GM23338 (cell line): ENCODE measurements around the gene PUM2.

Source experiments
- CREB1 ChIP-seq: fragments of 250-450 bp; sonication (Bioruptor Pico); IDR thresholded peaks from 2 replicates; pipeline ENCODE4 v1.5.0; 2020; ENCODE audit warnings: low read depth, mild to moderate bottlenecking, moderate library complexity
- CTCF ChIP-seq, 2 experiments: fragments of 200-600 bp in 1 of 2; sonication (generic) in 1 of 2; conservative IDR thresholded peaks; 2 replicates each; pipeline versions ENCODE4 v1.5.1 to v1.6.1; 2016 to 2017; ENCODE audit warnings: antibody characterized with exemption in 2 of 2, low read depth in 2 of 2, mild to moderate bottlenecking in 2 of 2, moderate library complexity in 1 of 2
- ETS1 ChIP-seq: IDR thresholded peaks from 2 replicates; pipeline ENCODE4 v1.6.1; 2016; ENCODE audit warnings: antibody characterized with exemption
- EZH2 ChIP-seq: fragments of 200-600 bp; sonication (generic); IDR thresholded peaks from one replicate; pipeline ENCODE4 v1.8.0; 2017; ENCODE audit warnings: antibody characterized with exemption, mild to moderate bottlenecking, low read depth; ENCODE audit not compliant: unreplicated experiment
- EZH2phosphoT487 ChIP-seq: fragments of 200-600 bp; sonication (generic); IDR thresholded peaks from one replicate; pipeline ENCODE4 v1.8.1; 2018; ENCODE audit warnings: antibody characterized with exemption; ENCODE audit not compliant: unreplicated experiment
- JUNB ChIP-seq: IDR thresholded peaks from one replicate; pipeline ENCODE4 v1.6.1; 2016; ENCODE audit warnings: antibody characterized with exemption; ENCODE audit not compliant: unreplicated experiment
- NANOG ChIP-seq: IDR thresholded peaks from 2 replicates; pipeline ENCODE4 v1.6.1; 2016; ENCODE audit warnings: antibody characterized with exemption, borderline replicate concordance
- POLR2AphosphoS5 ChIP-seq: IDR thresholded peaks from 2 replicates; pipeline ENCODE4 v1.6.1; 2016; ENCODE audit warnings: antibody characterized with exemption, low read depth
- REST ChIP-seq: IDR thresholded peaks from one replicate; pipeline ENCODE4 v1.6.1; 2018; ENCODE audit warnings: antibody characterized with exemption; ENCODE audit not compliant: unreplicated experiment
- STAT1 ChIP-seq: IDR thresholded peaks from one replicate; pipeline ENCODE4 v1.6.1; 2016; ENCODE audit warnings: antibody characterized with exemption; ENCODE audit not compliant: unreplicated experiment
- ZNF114 ChIP-seq: fragments of 250-450 bp; sonication (Bioruptor Pico); IDR thresholded peaks from 2 replicates; pipeline ENCODE4 v1.5.0; 2020; ENCODE audit warnings: mild to moderate bottlenecking, moderate library complexity
- ZNF331 ChIP-seq: fragments of 250-450 bp; sonication (Bioruptor Pico); IDR thresholded peaks from 2 replicates; pipeline ENCODE4 v1.5.0; 2020; ENCODE audit warnings: low read depth, mild to moderate bottlenecking, moderate library complexity
- ZNF462 ChIP-seq: fragments of 250-450 bp; sonication (Bioruptor Pico); IDR thresholded peaks from 2 replicates; pipeline ENCODE4 v1.5.0; 2020; ENCODE audit warnings: mild to moderate bottlenecking, moderate library complexity

- TF ChIP-seq CTCF (conservative IDR thresholded peaks at IDR 0.05; ENCODE audit: low read depth in 2 of 2) = no peak
- TF ChIP-seq EZH2phosphoT487 = no peak
- no peak for TF ChIP-seq REST
- no peak for TF ChIP-seq POLR2AphosphoS5
- no peak for TF ChIP-seq ZNF331 (CRISPR knock-in tag)
- no peak for TF ChIP-seq STAT1
- no peak for TF ChIP-seq CREB1
- TF ChIP-seq EZH2 = no peak
- TF ChIP-seq ZNF114 (CRISPR knock-in tag) = no peak
- no peak for TF ChIP-seq JUNB
- TF ChIP-seq NANOG = no peak
- no peak for TF ChIP-seq ETS1
- TF ChIP-seq ZNF462 = no peak
Observed at GRCh38 chr2:20201671-20202070, 149.0 kb downstream of the PUM2 start.
